CD14-positive monocyte (primary cell): Measurements from ENCODE around the gene HIGD1A. TPM values are rescaled to one million over a fixed set of nuclear protein-coding genes. Genes with fewer than 3 reads are reported as not detected.

Source experiments
- DNase-seq, 3 donors: peaks; one replicate each; pipeline ENCODE4 v3.0.0-alpha.2; 2011 to 2022
- H2AFZ ChIP-seq: 2 replicates; pipeline ENCODE4 v1.6.0; 2012; ENCODE audit warnings: mild to moderate bottlenecking, low read depth, low read length, inconsistent platforms; ENCODE audit not compliant: insufficient read depth, poor library complexity, severe bottlenecking
- H3K27ac ChIP-seq, 2 donors: 1 replicate in 1 of 2; 2 replicates in 1 of 2; pipeline ENCODE4 v1.5.1; 2012 to 2013; ENCODE audit warnings: low read length in 2 of 2, control low read depth in 1 of 2, inconsistent platforms in 1 of 2, low read depth in 1 of 2, mild to moderate bottlenecking in 1 of 2
- H3K27me3 ChIP-seq, 2 donors: one replicate each; pipeline versions ENCODE4 v1.6.0 to v1.6.1; 2011 to 2013; ENCODE audit warnings: low read length in 2 of 2; ENCODE audit not compliant: control insufficient read depth in 2 of 2, insufficient read depth in 2 of 2
- H3K36me3 ChIP-seq, 2 donors: replicated peaks in 1 of 2; 1 replicate in 1 of 2; 2 replicates in 1 of 2; pipeline versions ENCODE4 v1.5.1 to v1.6.1; 2012 to 2013; ENCODE audit warnings: low read length in 2 of 2, control low read depth in 1 of 2, inconsistent platforms in 1 of 2, mild to moderate bottlenecking in 1 of 2; ENCODE audit not compliant: insufficient read depth in 2 of 2, control insufficient read depth in 1 of 2
- H3K4me1 ChIP-seq, 2 donors: 1 replicate in 1 of 2; 2 replicates in 1 of 2; pipeline versions ENCODE4 v1.5.1 to v1.6.1; 2012 to 2013; ENCODE audit warnings: low read length in 2 of 2, control low read depth in 1 of 2, inconsistent platforms in 1 of 2, mild to moderate bottlenecking in 1 of 2, moderate library complexity in 1 of 2; ENCODE audit not compliant: insufficient read depth in 2 of 2, control insufficient read depth in 1 of 2
- H3K4me2 ChIP-seq: replicated peaks from 2 replicates; pipeline ENCODE3; 2012; ENCODE audit warnings: low read length, moderate library complexity, mild to moderate bottlenecking; ENCODE audit not compliant: poor library complexity, severe bottlenecking; ENCODE audit errors: extremely low read depth
- H3K4me3 ChIP-seq, 3 experiments: fragments of 200-600 bp in 1 of 3; sonication (generic) in 1 of 3; replicated peaks in 1 of 3; 1 replicate in 2 of 3; 2 replicates in 1 of 3; pipeline ENCODE4 v1.5.1; 2011 to 2013; ENCODE audit warnings: low read length in 3 of 3, mild to moderate bottlenecking in 3 of 3, control low read depth in 2 of 3, low read depth in 2 of 3, inconsistent platforms in 1 of 3, moderate library complexity in 1 of 3
- H3K79me2 ChIP-seq: 2 replicates; pipeline ENCODE4 v1.6.0; 2012; ENCODE audit warnings: mild to moderate bottlenecking, control low read depth, inconsistent platforms, low read length, moderate library complexity; ENCODE audit not compliant: insufficient read depth
- H3K9ac ChIP-seq: 2 replicates; pipeline ENCODE4 v1.6.0; 2017; ENCODE audit warnings: low read length, mild to moderate bottlenecking; ENCODE audit not compliant: insufficient read depth, poor library complexity, severe bottlenecking
- H3K9me3 ChIP-seq, 2 donors: replicated peaks in 1 of 2; 1 replicate in 1 of 2; 2 replicates in 1 of 2; pipeline versions ENCODE4 v1.5.1 to v1.6.1; 2012 to 2013; ENCODE audit warnings: low read length in 2 of 2, control low read depth in 1 of 2; ENCODE audit not compliant: control insufficient read depth in 1 of 2, insufficient read depth in 1 of 2
- H4K20me1 ChIP-seq: 2 replicates; pipeline ENCODE4 v1.6.0; 2012; ENCODE audit warnings: mild to moderate bottlenecking, low read length, control low read depth, moderate library complexity; ENCODE audit not compliant: insufficient read depth
- H3K27ac Mint-ChIP-seq, 7 donors: one replicate each; pipeline ENCODE4 v1.8.0; 2020; ENCODE audit warnings: mild to moderate bottlenecking in 7 of 7, mixed read lengths in 7 of 7, moderate library complexity in 6 of 7, inconsistent platforms in 2 of 7
- H3K27me3 Mint-ChIP-seq, 3 donors: one replicate each; pipeline ENCODE4 v1.8.0; 2021 to 2022; ENCODE audit warnings: low read depth in 3 of 3, mild to moderate bottlenecking in 3 of 3, mixed read lengths in 3 of 3, moderate library complexity in 3 of 3, inconsistent platforms in 1 of 3
- H3K36me3 Mint-ChIP-seq, 2 donors: one replicate each; pipeline ENCODE4 v1.8.0; 2020; ENCODE audit warnings: mixed read lengths in 2 of 2, inconsistent platforms in 1 of 2, mild to moderate bottlenecking in 1 of 2
- H3K4me1 Mint-ChIP-seq: one replicate; pipeline ENCODE4 v1.8.0; 2020; ENCODE audit warnings: mild to moderate bottlenecking, mixed read lengths
- H3K4me3 Mint-ChIP-seq, 2 donors: one replicate each; pipeline ENCODE4 v1.8.0; 2020; ENCODE audit warnings: mild to moderate bottlenecking in 2 of 2, mixed read lengths in 2 of 2, moderate library complexity in 1 of 2
- H3K9me3 Mint-ChIP-seq, 7 donors: one replicate each; pipeline ENCODE4 v1.8.0; 2020 to 2022; ENCODE audit warnings: mixed read lengths in 7 of 7, mild to moderate bottlenecking in 6 of 7, moderate library complexity in 6 of 7, inconsistent platforms in 2 of 7
- WGBS: methylation state at CpG from one replicate; pipeline ENCODE4 v1.1.5; 2013; ENCODE audit warnings: missing lambda C conversion rate; ENCODE audit not compliant: insufficient coverage; 5-methylcytosine and 5-hydroxymethylcytosine counted together
- intact Hi-C, 2 donors: fragments of 100-400 bp; cut with micrococcal nuclease; formaldehyde crosslinking; loops; one replicate each; pipeline versions ENCODE4 v1.15.0 to v1.15.1; 2023
- polyA plus RNA-seq, 3 donors: library from polyadenylated mRNA; depleted of rRNA in 1 of 3; unstranded in 2 of 3; stranded (reverse) in 1 of 3; fragments of 300-500 nt in 2 of 3; fragments of >200 nt in 1 of 3; fragmentation: Illumina TruSeq in 2 of 3; gene quantifications; 1 replicate in 2 of 3; 2 replicates in 1 of 3; pipeline ENCODE4 v1.2.3, GENCODE V29; 2012 to 2021
- small RNA-seq: library from RNA; depleted of rRNA; stranded (forward); fragments of <200 nt; gene quantifications from one replicate; pipeline ENCODE3, GENCODE V24; 2012; ENCODE audit warnings: low read depth; ENCODE audit not compliant: insufficient read length
- TF ChIP-seq, protein P1 (sequence below): fragments of 200-600 bp; IDR thresholded peaks from one replicate; pipeline ENCODE4 v1.8.0; 2022; ENCODE audit warnings: antibody characterized with exemption, mild to moderate bottlenecking

HIGD1A gene
- polyA plus RNA-seq, 3 donors: 34.8 to 115 (median 104) TPM

DNA sequence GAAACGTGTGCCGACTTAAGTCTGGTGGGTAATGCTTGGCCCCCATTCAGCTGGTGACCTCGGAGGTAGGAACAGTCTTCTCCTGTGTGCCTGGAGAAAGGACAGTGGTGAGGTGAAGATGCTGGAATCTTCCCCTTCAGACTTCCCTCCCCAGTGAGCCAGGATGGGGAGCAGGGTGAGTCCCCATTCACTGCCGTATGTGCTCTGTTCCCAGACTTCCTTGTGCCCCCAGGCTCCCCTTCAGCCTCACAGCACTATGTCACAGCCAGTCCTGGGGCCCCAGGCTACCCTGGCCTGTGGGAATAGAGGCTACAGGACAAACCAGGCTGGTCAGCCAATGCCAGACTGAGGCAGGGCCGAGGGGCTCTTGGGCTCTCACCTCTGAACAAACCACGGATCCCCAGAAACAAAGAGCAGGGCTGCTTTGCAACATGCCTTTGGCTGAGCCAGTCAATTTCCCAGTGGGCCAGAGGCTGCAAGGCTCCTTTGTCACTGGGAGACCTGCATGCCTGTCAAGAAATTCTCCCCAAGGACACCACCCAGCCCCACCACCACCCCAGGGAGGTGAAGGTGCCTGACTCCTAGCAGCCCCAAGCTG lies 69.9 kb downstream of the HIGD1A start:
- no peak for DNase-seq
- intact Hi-C loops: no loop called here
- Mint-ChIP-seq H3K27me3 (peaks cover 0 to 5% (median 4%) of the 10 kb centered on the region in 3 donors), H3K27ac (peak overlapping the region in 1 of 7 donors; percentile 38), H3K4me1 (peaks cover 12% of the 10 kb centered on the region), H3K4me3 (no peak overlapping the region), H3K9me3 (peaks cover 0 to 2% (median 0%) of the 10 kb centered on the region in 7 donors), H3K36me3 (no peaks in the 10 kb centered on the region)
- Histone ChIP-seq H3K4me3 (no peak overlapping the region), H2AFZ (no peak overlapping the region), H3K79me2 (no peaks in the 10 kb centered on the region), H3K9ac (no peak overlapping the region), H3K4me2 (no peak overlapping the region), H3K9me3 (no peaks in the 10 kb centered on the region), H3K27ac (no peak overlapping the region), H3K4me1 (peaks cover 7% of the 10 kb centered on the region in 2 donors), H3K36me3 (no peaks in the 10 kb centered on the region), H3K27me3 (no peaks in the 10 kb centered on the region), H4K20me1 (no peaks in the 10 kb centered on the region)
- TF ChIP-seq, protein P1, sequence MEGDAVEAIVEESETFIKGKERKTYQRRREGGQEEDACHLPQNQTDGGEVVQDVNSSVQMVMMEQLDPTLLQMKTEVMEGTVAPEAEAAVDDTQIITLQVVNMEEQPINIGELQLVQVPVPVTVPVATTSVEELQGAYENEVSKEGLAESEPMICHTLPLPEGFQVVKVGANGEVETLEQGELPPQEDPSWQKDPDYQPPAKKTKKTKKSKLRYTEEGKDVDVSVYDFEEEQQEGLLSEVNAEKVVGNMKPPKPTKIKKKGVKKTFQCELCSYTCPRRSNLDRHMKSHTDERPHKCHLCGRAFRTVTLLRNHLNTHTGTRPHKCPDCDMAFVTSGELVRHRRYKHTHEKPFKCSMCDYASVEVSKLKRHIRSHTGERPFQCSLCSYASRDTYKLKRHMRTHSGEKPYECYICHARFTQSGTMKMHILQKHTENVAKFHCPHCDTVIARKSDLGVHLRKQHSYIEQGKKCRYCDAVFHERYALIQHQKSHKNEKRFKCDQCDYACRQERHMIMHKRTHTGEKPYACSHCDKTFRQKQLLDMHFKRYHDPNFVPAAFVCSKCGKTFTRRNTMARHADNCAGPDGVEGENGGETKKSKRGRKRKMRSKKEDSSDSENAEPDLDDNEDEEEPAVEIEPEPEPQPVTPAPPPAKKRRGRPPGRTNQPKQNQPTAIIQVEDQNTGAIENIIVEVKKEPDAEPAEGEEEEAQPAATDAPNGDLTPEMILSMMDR: no peak
- 88% methylated on average over 3 of the region's 6 CpGs for WGBS

DNA sequence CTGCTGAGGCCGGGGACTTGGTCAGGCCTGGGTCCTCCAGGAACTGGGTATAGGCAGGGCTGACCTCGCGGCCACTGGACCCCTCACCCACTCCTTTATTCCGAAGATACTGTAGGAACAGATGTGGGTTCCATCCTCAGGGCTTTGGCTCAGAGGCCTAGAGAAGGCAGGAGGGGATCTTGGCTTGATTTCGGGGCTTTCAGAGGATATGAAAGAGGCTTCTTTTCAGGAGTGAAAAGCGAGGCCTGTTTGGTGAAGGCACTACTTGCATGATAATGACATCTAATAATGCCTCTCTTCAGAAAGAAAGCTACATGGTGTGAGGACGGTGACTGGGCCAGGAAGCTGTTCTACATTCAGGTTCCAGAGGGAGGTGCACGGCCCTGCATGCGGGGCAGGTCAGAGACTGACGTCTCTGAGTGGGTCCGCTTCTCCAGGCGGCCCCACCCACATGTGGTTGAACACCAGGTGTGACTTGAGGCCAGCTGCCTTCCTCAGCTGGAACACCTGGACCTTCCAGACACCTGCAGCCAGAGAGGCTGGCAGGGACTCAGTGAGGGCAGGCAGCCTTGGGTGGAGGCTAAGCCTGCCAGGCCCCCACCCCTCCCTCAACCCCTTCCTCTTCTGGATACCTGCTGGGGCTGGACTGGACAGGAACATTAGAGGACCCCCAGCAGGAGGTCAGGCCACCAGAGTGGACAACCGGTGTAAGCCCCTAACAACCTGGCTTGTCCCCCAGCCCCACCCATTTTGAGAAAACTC lies 70.6 kb downstream of the HIGD1A start:
- Histone ChIP-seq H3K4me2 (no peak overlapping the region), H3K27ac (no peak overlapping the region), H3K9me3 (no peaks in the 10 kb centered on the region), H2AFZ (no peak overlapping the region), H4K20me1 (no peaks in the 10 kb centered on the region), H3K9ac (no peak overlapping the region), H3K27me3 (no peaks in the 10 kb centered on the region), H3K36me3 (no peaks in the 10 kb centered on the region), H3K4me3 (no peak overlapping the region), H3K4me1 (peaks cover 0 to under 1% of the 10 kb centered on the region in 2 donors), H3K79me2 (no peaks in the 10 kb centered on the region)
- H3K4me1 Mint-ChIP-seq: peaks cover 5% of the 10 kb centered on the region
- DNase-seq: no peak
- H3K27me3 Mint-ChIP-seq: peaks cover 0 to 5% (median 4%) of the 10 kb centered on the region in 3 donors
- TF ChIP-seq, protein P1: no peak
- intact Hi-C loops: no loop called here
- peaks cover 0 to 3% (median 0%) of the 10 kb centered on the region in 7 donors for H3K9me3 Mint-ChIP-seq
- no peaks in the 10 kb centered on the region for H3K36me3 Mint-ChIP-seq
- H3K4me3 Mint-ChIP-seq: no peak overlapping the region
- H3K27ac Mint-ChIP-seq: no peak overlapping the region
- WGBS: 95% methylated on average over 9 of the region's 13 CpGs

Small RNA genes within 50 kb of the gene (small RNA-seq; reads per million reads assigned to genes)
- not detected for gene CCDC13

Other genes starting within 250 kb of the HIGD1A start
- 10 to 100 TPM; 15.3 to 28.4 (median 27.4) TPM for gene SEC22C, start 222.5 kb downstream of the HIGD1A start, polyA plus RNA-seq
- gene SS18L2, start 213.6 kb downstream of the HIGD1A start, polyA plus RNA-seq: 10 to 100 TPM; 35.7 to 89.1 (median 89.1) TPM
- gene NKTR, start 203.8 kb downstream of the HIGD1A start, polyA plus RNA-seq: 10 to 100 TPM in 1 of 3 donors, 1 to 10 TPM in 2; 2.6 to 78.5 (median 5.8) TPM
- 1 to 10 TPM in 1 of 3 donors, under 1 TPM in 2; 0.35 to 9.8 (median 0.41) TPM for gene ZBTB47, start 150.8 kb downstream of the HIGD1A start, polyA plus RNA-seq
- gene KLHL40, start 119.0 kb downstream of the HIGD1A start, polyA plus RNA-seq: not detected
- gene HHATL, start 101.7 kb downstream of the HIGD1A start, polyA plus RNA-seq: not detected
- gene CCDC13, start 31.2 kb downstream of the HIGD1A start, polyA plus RNA-seq: 1 to 10 TPM in 2 of 3 donors, under 1 TPM in 1; 0.97 to 2.4 (median 1.8) TPM
- gene ACKR2, start 5.0 kb upstream of the HIGD1A start, polyA plus RNA-seq: under 1 TPM in 1 of 3 donors, not detected in 2; 0.49 TPM
- gene CYP8B1, start 71.4 kb upstream of the HIGD1A start, polyA plus RNA-seq: under 1 TPM in 1 of 3 donors, not detected in 2; 0.01 TPM
- under 1 TPM in 1 of 3 donors, not detected in 2; 0.09 TPM for gene ZNF662, start 101.7 kb upstream of the HIGD1A start, polyA plus RNA-seq
- under 1 TPM in 1 of 3 donors, not detected in 2; 0.13 TPM for gene GASK1A, start 174.8 kb upstream of the HIGD1A start, polyA plus RNA-seq